SK-N-SH treated with all-trans-retinoic acid at 6 μM for 48 hours (cell line): Measurements from ENCODE around the gene GALNT1.

Source experiments
- ATAC-seq: fragments of 200-7000 bp; cut with Tn5 transposase; 3 replicates; pipeline ENCODE4 v1.9.1; 2020; ENCODE audit warnings: mild to moderate bottlenecking, moderate library complexity
- ARNTL ChIP-seq: fragments of 450-650 bp; formaldehyde crosslinking; IDR thresholded peaks from 2 replicates; pipeline ENCODE4 v1.5.0; 2020; ENCODE audit warnings: low read depth, mild to moderate bottlenecking, moderate library complexity, borderline replicate concordance
- BACH2 ChIP-seq: fragments of 250-450 bp; sonication (Bioruptor Pico); IDR thresholded peaks from 2 replicates; pipeline ENCODE4 v1.9.0; 2021; ENCODE audit warnings: mild to moderate bottlenecking, borderline replicate concordance
- CSDC2 ChIP-seq: fragments of 250-450 bp; sonication (Bioruptor Pico); IDR thresholded peaks from 2 replicates; pipeline ENCODE4 v1.5.0; 2020; ENCODE audit warnings: mild to moderate bottlenecking, moderate library complexity
- CSRNP3 ChIP-seq: fragments of 250-450 bp; sonication (Bioruptor Pico); IDR thresholded peaks from 2 replicates; pipeline ENCODE4 v1.5.1; 2021; ENCODE audit warnings: mild to moderate bottlenecking, moderate library complexity
- ESRRG ChIP-seq: fragments of 250-450 bp; sonication (Bioruptor Pico); IDR thresholded peaks from 2 replicates; pipeline ENCODE4 v1.6.1; 2021; ENCODE audit warnings: mild to moderate bottlenecking
- GLIS3 ChIP-seq: fragments of 250-450 bp; sonication (Bioruptor Pico); IDR thresholded peaks from 2 replicates; pipeline ENCODE4 v1.5.0; 2020; ENCODE audit warnings: mild to moderate bottlenecking, moderate library complexity
- ISL1 ChIP-seq: fragments of 250-450 bp; sonication (Bioruptor Pico); IDR thresholded peaks from 2 replicates; pipeline ENCODE4 v2.1.2; 2022; ENCODE audit warnings: mild to moderate bottlenecking, moderate library complexity
- OSR1 ChIP-seq: fragments of 250-450 bp; sonication (Bioruptor Pico); IDR thresholded peaks from 2 replicates; pipeline ENCODE4 v1.8.0; 2022; ENCODE audit warnings: moderate library complexity, mild to moderate bottlenecking, inconsistent platforms
- PPARA ChIP-seq: fragments of 250-450 bp; sonication (Bioruptor Pico); IDR thresholded peaks from 2 replicates; pipeline ENCODE4 v1.5.0; 2020; ENCODE audit warnings: mild to moderate bottlenecking, borderline replicate concordance
- RARB ChIP-seq: fragments of 250-450 bp; sonication (Bioruptor Pico); IDR thresholded peaks from 2 replicates; pipeline ENCODE4 v1.8.0; 2021; ENCODE audit warnings: mild to moderate bottlenecking, moderate library complexity
- SNAI2 ChIP-seq: fragments of 250-450 bp; sonication (Bioruptor Pico); IDR thresholded peaks from 2 replicates; pipeline ENCODE4 v1.5.0; 2020; ENCODE audit warnings: mild to moderate bottlenecking, moderate library complexity
- TCF4 ChIP-seq: fragments of 250-450 bp; sonication (Bioruptor Pico); IDR thresholded peaks from 2 replicates; pipeline ENCODE4 v1.8.0; 2021; ENCODE audit warnings: mild to moderate bottlenecking, moderate library complexity, borderline replicate concordance
- TOX ChIP-seq: fragments of 250-450 bp; sonication (Bioruptor Pico); IDR thresholded peaks from 2 replicates; pipeline ENCODE4 v1.8.0; 2021; ENCODE audit warnings: mild to moderate bottlenecking, moderate library complexity, borderline replicate concordance
- ZC3H10 ChIP-seq: fragments of 250-450 bp; sonication (Bioruptor Pico); IDR thresholded peaks from 2 replicates; pipeline ENCODE4 v1.5.1; 2021; ENCODE audit warnings: mild to moderate bottlenecking, moderate library complexity
- ZFP30 ChIP-seq: fragments of 450-650 bp; formaldehyde crosslinking; IDR thresholded peaks from 2 replicates; pipeline ENCODE4 v1.5.0; 2022; ENCODE audit warnings: mild to moderate bottlenecking, moderate library complexity
- ZNF565 ChIP-seq: fragments of 450-650 bp; formaldehyde crosslinking; conservative IDR thresholded peaks from 2 replicates; pipeline ENCODE4 v1.5.0; 2020; ENCODE audit warnings: low read depth, mild to moderate bottlenecking, moderate library complexity
- ZNF70 ChIP-seq: fragments of 450-650 bp; formaldehyde crosslinking; IDR thresholded peaks from 2 replicates; pipeline ENCODE4 v1.5.0; 2020; ENCODE audit warnings: mild to moderate bottlenecking, moderate library complexity
- ZNF8 ChIP-seq: fragments of 450-650 bp; formaldehyde crosslinking; IDR thresholded peaks from 2 replicates; pipeline ENCODE4 v1.5.0; 2020; ENCODE audit warnings: mild to moderate bottlenecking, moderate library complexity
- TF ChIP-seq, protein P1 (sequence below): fragments of 250-450 bp; sonication (Bioruptor Pico); IDR thresholded peaks from 2 replicates; pipeline ENCODE4 v1.5.1; 2020; ENCODE audit warnings: low read depth, mild to moderate bottlenecking, moderate library complexity
- TF ChIP-seq, protein P2 (sequence below): fragments of 250-450 bp; sonication (Bioruptor Pico); IDR thresholded peaks from 2 replicates; pipeline ENCODE4 v1.5.0; 2020; ENCODE audit warnings: mild to moderate bottlenecking, moderate library complexity
- TF ChIP-seq, protein P3 (sequence below): fragments of 250-450 bp; sonication (Bioruptor Pico); IDR thresholded peaks from 2 replicates; pipeline ENCODE4 v1.8.0; 2021; ENCODE audit warnings: low read depth, mild to moderate bottlenecking, moderate library complexity, borderline replicate concordance

GALNT1 gene

GRCh38 chr18:35691625-35692024 lies 110.1 kb downstream of the GALNT1 start:
- no peak for ATAC-seq
- TF ChIP-seq ZC3H10 (CRISPR knock-in tag) (no peak), ZNF70 (CRISPR knock-in tag) (no peak), SNAI2 (CRISPR knock-in tag) (no peak), PPARA (CRISPR knock-in tag) (no peak), OSR1 (CRISPR knock-in tag) (no peak)
- TF ChIP-seq, protein P1, sequence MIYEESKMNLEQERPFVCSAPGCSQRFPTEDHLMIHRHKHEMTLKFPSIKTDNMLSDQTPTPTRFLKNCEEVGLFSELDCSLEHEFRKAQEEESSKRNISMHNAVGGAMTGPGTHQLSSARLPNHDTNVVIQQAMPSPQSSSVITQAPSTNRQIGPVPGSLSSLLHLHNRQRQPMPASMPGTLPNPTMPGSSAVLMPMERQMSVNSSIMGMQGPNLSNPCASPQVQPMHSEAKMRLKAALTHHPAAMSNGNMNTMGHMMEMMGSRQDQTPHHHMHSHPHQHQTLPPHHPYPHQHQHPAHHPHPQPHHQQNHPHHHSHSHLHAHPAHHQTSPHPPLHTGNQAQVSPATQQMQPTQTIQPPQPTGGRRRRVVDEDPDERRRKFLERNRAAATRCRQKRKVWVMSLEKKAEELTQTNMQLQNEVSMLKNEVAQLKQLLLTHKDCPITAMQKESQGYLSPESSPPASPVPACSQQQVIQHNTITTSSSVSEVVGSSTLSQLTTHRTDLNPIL (CRISPR knock-in tag), result no peak

DNA sequence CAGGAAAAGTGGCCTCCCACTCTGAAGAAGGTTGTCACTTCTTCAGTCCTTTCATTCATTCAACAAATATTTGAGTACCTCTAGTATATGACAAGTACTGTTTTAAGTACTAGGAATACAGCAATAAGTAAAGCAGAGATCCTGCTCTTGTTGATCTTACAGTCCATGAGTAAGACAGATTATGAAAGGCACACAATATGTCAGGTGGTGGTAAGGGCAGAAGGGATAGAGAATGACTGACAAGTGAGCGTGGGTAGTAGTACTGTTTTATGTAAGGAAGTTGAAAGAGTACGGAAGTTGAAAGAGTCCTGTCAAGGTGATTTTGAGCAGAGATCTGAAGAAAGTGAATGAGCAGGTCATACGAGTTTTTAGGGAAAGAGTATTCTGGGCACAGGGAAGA lies 111.3 kb downstream of the GALNT1 start:
- TF ChIP-seq SNAI2 (CRISPR knock-in tag) (no peak), ESRRG (no peak), RARB (CRISPR knock-in tag) (no peak), OSR1 (CRISPR knock-in tag) (no peak), CSDC2 (CRISPR knock-in tag) (no peak), PPARA (CRISPR knock-in tag) (no peak), CSRNP3 (no peak), ZNF70 (CRISPR knock-in tag) (no peak), ZNF565 (CRISPR knock-in tag) (no peak), ZFP30 (CRISPR knock-in tag) (no peak), BACH2 (CRISPR knock-in tag) (no peak), GLIS3 (no peak), TCF4 (CRISPR knock-in tag) (no peak), TOX (no peak), ZNF8 (no peak), ISL1 (CRISPR knock-in tag) (no peak), ZC3H10 (CRISPR knock-in tag) (no peak)
- TF ChIP-seq, protein P2, sequence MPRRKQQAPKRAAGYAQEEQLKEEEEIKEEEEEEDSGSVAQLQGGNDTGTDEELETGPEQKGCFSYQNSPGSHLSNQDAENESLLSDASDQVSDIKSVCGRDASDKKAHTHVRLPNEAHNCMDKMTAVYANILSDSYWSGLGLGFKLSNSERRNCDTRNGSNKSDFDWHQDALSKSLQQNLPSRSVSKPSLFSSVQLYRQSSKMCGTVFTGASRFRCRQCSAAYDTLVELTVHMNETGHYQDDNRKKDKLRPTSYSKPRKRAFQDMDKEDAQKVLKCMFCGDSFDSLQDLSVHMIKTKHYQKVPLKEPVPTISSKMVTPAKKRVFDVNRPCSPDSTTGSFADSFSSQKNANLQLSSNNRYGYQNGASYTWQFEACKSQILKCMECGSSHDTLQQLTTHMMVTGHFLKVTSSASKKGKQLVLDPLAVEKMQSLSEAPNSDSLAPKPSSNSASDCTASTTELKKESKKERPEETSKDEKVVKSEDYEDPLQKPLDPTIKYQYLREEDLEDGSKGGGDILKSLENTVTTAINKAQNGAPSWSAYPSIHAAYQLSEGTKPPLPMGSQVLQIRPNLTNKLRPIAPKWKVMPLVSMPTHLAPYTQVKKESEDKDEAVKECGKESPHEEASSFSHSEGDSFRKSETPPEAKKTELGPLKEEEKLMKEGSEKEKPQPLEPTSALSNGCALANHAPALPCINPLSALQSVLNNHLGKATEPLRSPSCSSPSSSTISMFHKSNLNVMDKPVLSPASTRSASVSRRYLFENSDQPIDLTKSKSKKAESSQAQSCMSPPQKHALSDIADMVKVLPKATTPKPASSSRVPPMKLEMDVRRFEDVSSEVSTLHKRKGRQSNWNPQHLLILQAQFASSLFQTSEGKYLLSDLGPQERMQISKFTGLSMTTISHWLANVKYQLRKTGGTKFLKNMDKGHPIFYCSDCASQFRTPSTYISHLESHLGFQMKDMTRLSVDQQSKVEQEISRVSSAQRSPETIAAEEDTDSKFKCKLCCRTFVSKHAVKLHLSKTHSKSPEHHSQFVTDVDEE (CRISPR knock-in tag), result no peak
- TF ChIP-seq, protein P1 (CRISPR knock-in tag), result no peak
- no peak for ATAC-seq

DNA sequence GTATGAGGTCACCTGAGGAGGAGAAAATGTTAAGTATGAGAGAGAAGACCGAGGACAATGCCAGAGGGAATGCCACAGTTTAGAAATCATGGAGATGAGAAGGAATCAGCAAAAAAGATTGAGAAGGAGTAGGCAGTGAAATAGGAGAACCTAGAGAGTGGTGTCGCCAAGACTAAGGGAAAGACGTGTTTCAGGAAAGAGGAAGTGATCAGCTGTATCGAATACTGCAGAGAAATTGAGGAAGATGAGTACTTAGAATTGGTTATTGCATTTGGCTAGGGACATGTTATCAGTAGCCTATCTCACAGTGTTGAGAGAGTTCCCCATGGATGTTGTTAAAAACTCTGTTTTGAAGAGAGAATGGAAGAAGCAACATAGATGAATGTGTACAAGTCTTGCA lies 112.3 kb downstream of the GALNT1 start:
- no peak for ATAC-seq
- TF ChIP-seq TCF4 (CRISPR knock-in tag), result no peak
- no peak for TF ChIP-seq TOX
- TF ChIP-seq ZNF70 (CRISPR knock-in tag), result no peak

DNA sequence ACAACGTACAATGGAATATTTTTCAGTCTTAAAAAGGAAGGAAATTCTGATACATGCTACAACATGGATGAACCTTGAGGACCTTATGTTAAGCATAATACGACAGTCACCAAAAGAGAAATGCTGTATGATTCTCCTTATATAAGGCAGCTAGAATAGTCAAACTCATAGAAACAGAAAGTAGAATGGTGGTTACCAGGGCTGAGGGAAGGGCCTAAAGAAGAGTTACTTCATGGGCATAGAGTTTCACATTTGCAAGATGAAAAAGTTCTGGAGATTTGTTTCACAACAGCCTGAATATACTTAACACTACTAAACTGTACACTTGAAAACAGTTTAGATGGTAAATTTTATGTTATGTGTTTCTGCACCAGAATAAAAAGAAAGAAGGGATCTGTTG lies 113.3 kb downstream of the GALNT1 start:
- ATAC-seq, result no peak

More for the DNA sequence above, 113.3 kb downstream of the GALNT1 start:
- TF ChIP-seq, protein P1 (CRISPR knock-in tag), result no peak
- no peak for TF ChIP-seq ZNF8
- TF ChIP-seq, protein P3, sequence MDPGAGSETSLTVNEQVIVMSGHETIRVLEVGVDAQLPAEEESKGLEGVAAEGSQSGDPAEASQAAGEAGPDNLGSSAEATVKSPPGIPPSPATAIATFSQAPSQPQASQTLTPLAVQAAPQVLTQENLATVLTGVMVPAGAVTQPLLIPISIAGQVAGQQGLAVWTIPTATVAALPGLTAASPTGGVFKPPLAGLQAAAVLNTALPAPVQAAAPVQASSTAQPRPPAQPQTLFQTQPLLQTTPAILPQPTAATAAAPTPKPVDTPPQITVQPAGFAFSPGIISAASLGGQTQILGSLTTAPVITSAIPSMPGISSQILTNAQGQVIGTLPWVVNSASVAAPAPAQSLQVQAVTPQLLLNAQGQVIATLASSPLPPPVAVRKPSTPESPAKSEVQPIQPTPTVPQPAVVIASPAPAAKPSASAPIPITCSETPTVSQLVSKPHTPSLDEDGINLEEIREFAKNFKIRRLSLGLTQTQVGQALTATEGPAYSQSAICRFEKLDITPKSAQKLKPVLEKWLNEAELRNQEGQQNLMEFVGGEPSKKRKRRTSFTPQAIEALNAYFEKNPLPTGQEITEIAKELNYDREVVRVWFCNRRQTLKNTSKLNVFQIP, result no peak
- no peak for TF ChIP-seq ARNTL (CRISPR knock-in tag)
- no peak for TF ChIP-seq TOX
- no peak for TF ChIP-seq TCF4 (CRISPR knock-in tag)
- TF ChIP-seq BACH2 (CRISPR knock-in tag), result no peak
